C4-2B (cell line): ENCODE data around the gene LONRF3.

Experiments used
- ZFX ChIP-seq: fragments of 450-650 bp; IDR thresholded peaks from 2 replicates; pipeline ENCODE4 v1.6.1; 2017
- TF ChIP-seq, protein P1 (sequence below): fragments of 450-650 bp; conservative IDR thresholded peaks from 2 replicates; pipeline ENCODE4 v1.5.1; 2017; ENCODE audit warnings: mild to moderate bottlenecking

DNA sequence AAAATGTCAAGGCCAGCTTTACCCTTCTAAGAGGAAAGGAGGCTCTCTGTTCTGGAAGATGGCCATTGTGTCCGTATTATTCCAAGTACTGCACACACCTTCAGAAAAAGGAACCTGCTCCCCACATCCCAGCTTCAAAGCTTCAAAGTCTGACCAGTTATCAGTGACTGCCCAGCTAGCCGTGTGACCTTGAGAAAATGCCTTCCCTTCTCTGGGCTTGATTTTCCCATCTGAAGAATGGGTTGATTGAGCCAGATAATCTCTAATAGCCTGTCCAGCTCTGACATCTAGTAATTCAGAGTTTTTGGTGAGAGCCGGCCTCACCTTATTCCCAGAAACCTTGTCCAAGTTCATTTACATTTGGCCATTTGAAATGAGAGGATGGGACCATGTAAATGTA is 3.0 kb downstream of the LONRF3 start:
- TF ChIP-seq, protein P1, sequence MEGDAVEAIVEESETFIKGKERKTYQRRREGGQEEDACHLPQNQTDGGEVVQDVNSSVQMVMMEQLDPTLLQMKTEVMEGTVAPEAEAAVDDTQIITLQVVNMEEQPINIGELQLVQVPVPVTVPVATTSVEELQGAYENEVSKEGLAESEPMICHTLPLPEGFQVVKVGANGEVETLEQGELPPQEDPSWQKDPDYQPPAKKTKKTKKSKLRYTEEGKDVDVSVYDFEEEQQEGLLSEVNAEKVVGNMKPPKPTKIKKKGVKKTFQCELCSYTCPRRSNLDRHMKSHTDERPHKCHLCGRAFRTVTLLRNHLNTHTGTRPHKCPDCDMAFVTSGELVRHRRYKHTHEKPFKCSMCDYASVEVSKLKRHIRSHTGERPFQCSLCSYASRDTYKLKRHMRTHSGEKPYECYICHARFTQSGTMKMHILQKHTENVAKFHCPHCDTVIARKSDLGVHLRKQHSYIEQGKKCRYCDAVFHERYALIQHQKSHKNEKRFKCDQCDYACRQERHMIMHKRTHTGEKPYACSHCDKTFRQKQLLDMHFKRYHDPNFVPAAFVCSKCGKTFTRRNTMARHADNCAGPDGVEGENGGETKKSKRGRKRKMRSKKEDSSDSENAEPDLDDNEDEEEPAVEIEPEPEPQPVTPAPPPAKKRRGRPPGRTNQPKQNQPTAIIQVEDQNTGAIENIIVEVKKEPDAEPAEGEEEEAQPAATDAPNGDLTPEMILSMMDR, result no peak
- no peak for TF ChIP-seq ZFX
